Activated CD4-positive, alpha-beta T cell treated with anti-CD3 and anti-CD28 coated beads, Interleukin-2, amount 10 ng/mL, durations not matched to agents 24 days and 14 days (primary cell): ENCODE data around the gene SPSB1. TPM values are rescaled to one million over a fixed set of nuclear protein-coding genes. Genes with fewer than 3 reads are reported as not detected.

ENCODE experiments used
- DNase-seq: peaks from one replicate; pipeline ENCODE4 v3.0.0; 2022
- H3K27ac Mint-ChIP-seq: one replicate; pipeline ENCODE4 v1.8.0; 2022; ENCODE audit warnings: mild to moderate bottlenecking, mixed read lengths
- H3K27me3 Mint-ChIP-seq: one replicate; pipeline ENCODE4 v1.8.0; 2022; ENCODE audit warnings: mixed read lengths
- H3K36me3 Mint-ChIP-seq: one replicate; pipeline ENCODE4 v1.8.0; 2022; ENCODE audit warnings: low read depth, mild to moderate bottlenecking, mixed read lengths
- H3K4me1 Mint-ChIP-seq: one replicate; pipeline ENCODE4 v1.8.0; 2021; ENCODE audit warnings: mixed read lengths
- H3K4me3 Mint-ChIP-seq: one replicate; pipeline ENCODE4 v1.8.0; 2022; ENCODE audit warnings: mild to moderate bottlenecking, moderate library complexity, mixed read lengths
- H3K9me3 Mint-ChIP-seq: one replicate; pipeline ENCODE4 v1.8.0; 2021; ENCODE audit warnings: mixed read lengths
- intact Hi-C: fragments of 100-400 bp; cut with micrococcal nuclease; formaldehyde crosslinking; loops from one replicate; pipeline ENCODE4 v1.15.1; 2023
- total RNA-seq: library from RNA; stranded (reverse); gene quantifications from 2 replicates; pipeline ENCODE4 v1.2.3, GENCODE V29; 2022

Gene SPSB1
- total RNA-seq, 1 donor from 2014 or later, result 6.2 TPM

- H3K27ac Mint-ChIP-seq, result no peak overlapping the region
- H3K27me3 Mint-ChIP-seq, result no peaks in the 10 kb centered on the region
- intact Hi-C loops, result loop anchor here (5.0 kb wide), 1 partner anchor 177 kb away; no protein-coding TSS in a partner anchor
- peaks cover 16% of the 10 kb centered on the region for H3K4me1 Mint-ChIP-seq
- peaks cover 21% of the 10 kb centered on the region for H3K36me3 Mint-ChIP-seq
- H3K9me3 Mint-ChIP-seq, result peaks cover 10% of the 10 kb centered on the region
- H3K4me3 Mint-ChIP-seq, result no peak overlapping the region
- no peak for DNase-seq
Observed at GRCh38 chr1:9265037-9265436, 27.7 kb upstream of the SPSB1 start.

GRCh38 chr1:9265968-9266367 is 26.7 kb upstream of the SPSB1 start:
- H3K4me3 Mint-ChIP-seq, result no peak overlapping the region
- peaks cover 13% of the 10 kb centered on the region for H3K36me3 Mint-ChIP-seq
- intact Hi-C loops, result loop anchor here (2.0 to 5.0 kb wide), 2 partner anchors 27 to 176 kb away; partner anchors contain the start of gene SPSB1
- no peak overlapping the region for H3K27ac Mint-ChIP-seq
- no peaks in the 10 kb centered on the region for H3K27me3 Mint-ChIP-seq
- no peak for DNase-seq
- H3K4me1 Mint-ChIP-seq, result peaks cover 13% of the 10 kb centered on the region
- H3K9me3 Mint-ChIP-seq, result peaks cover 2% of the 10 kb centered on the region

- Mint-ChIP-seq H3K9me3 (no peaks in the 10 kb centered on the region), H3K36me3 (peaks cover 10% of the 10 kb centered on the region), H3K27me3 (no peaks in the 10 kb centered on the region), H3K27ac (no peak overlapping the region), H3K4me3 (no peak overlapping the region), H3K4me1 (peaks cover 10% of the 10 kb centered on the region)
- no peak for DNase-seq
- intact Hi-C loops, result loop anchor here (1.0 to 5.0 kb wide), 4 partner anchors 25 to 224 kb away; partner anchors contain the start of gene SPSB1
Observed at GRCh38 chr1:9267352-9267686, 25.4 kb upstream of the SPSB1 start.

GRCh38 chr1:9267827-9268581 is 24.7 kb upstream of the SPSB1 start:
- intact Hi-C loops, result loop anchor here (1.0 to 5.0 kb wide), 4 partner anchors 25 to 223 kb away; partner anchors contain the start of gene SPSB1
- H3K4me3 Mint-ChIP-seq, result no peak overlapping the region
- no peak overlapping the region for H3K27ac Mint-ChIP-seq
- DNase-seq, result no peak
- peaks cover 10% of the 10 kb centered on the region for H3K4me1 Mint-ChIP-seq
- H3K9me3 Mint-ChIP-seq, result no peaks in the 10 kb centered on the region
- H3K27me3 Mint-ChIP-seq, result no peaks in the 10 kb centered on the region
- peaks cover 10% of the 10 kb centered on the region for H3K36me3 Mint-ChIP-seq

GRCh38 chr1:9269078-9269501 is 23.6 kb upstream of the SPSB1 start:
- no peaks in the 10 kb centered on the region for H3K9me3 Mint-ChIP-seq
- no peak overlapping the region for H3K27ac Mint-ChIP-seq
- H3K4me3 Mint-ChIP-seq, result no peak overlapping the region
- intact Hi-C loops, result loop anchor here (5.0 kb wide), 1 partner anchor 173 kb away; no protein-coding TSS in a partner anchor
- H3K27me3 Mint-ChIP-seq, result no peaks in the 10 kb centered on the region
- DNase-seq, result no peak
- H3K4me1 Mint-ChIP-seq, result peaks cover 10% of the 10 kb centered on the region
- peaks cover 10% of the 10 kb centered on the region for H3K36me3 Mint-ChIP-seq

- intact Hi-C loops, result loop anchor here (5.0 kb wide), 1 partner anchor 173 kb away; no protein-coding TSS in a partner anchor
Observed at GRCh38 chr1:9269721-9270120, 23.0 kb upstream of the SPSB1 start.

GRCh38 chr1:9270290-9270883 is 22.3 kb upstream of the SPSB1 start:
- no peak overlapping the region for H3K27ac Mint-ChIP-seq
- DNase-seq, result no peak
- peaks cover 16% of the 10 kb centered on the region for H3K4me1 Mint-ChIP-seq
- no peaks in the 10 kb centered on the region for H3K27me3 Mint-ChIP-seq
- intact Hi-C loops, result no loop called here
- H3K36me3 Mint-ChIP-seq, result peaks cover 5% of the 10 kb centered on the region
- H3K9me3 Mint-ChIP-seq, result no peaks in the 10 kb centered on the region
- no peak overlapping the region for H3K4me3 Mint-ChIP-seq

More at GRCh38 chr1:9269721-9270120, 23.0 kb upstream of the SPSB1 start:
- peaks cover 10% of the 10 kb centered on the region for H3K4me1 Mint-ChIP-seq
- no peaks in the 10 kb centered on the region for H3K27me3 Mint-ChIP-seq
- H3K27ac Mint-ChIP-seq, result peak overlapping the region; percentile 11
- DNase-seq, result no peak
- peaks cover 8% of the 10 kb centered on the region for H3K36me3 Mint-ChIP-seq
- no peaks in the 10 kb centered on the region for H3K9me3 Mint-ChIP-seq
- H3K4me3 Mint-ChIP-seq, result no peak overlapping the region

- Mint-ChIP-seq H3K27ac (no peak overlapping the region), H3K9me3 (no peaks in the 10 kb centered on the region), H3K36me3 (peaks cover 1% of the 10 kb centered on the region), H3K4me3 (no peak overlapping the region), H3K27me3 (no peaks in the 10 kb centered on the region), H3K4me1 (peaks cover 22% of the 10 kb centered on the region)
- intact Hi-C loops, result no loop called here
- DNase-seq, result no peak
Observed at GRCh38 chr1:9271283-9271682, 21.4 kb upstream of the SPSB1 start.

- H3K27me3 Mint-ChIP-seq, result no peaks in the 10 kb centered on the region
- peaks cover 19% of the 10 kb centered on the region for H3K4me1 Mint-ChIP-seq
- intact Hi-C loops, result no loop called here
- H3K9me3 Mint-ChIP-seq, result no peaks in the 10 kb centered on the region
- H3K27ac Mint-ChIP-seq, result no peak overlapping the region
- no peak overlapping the region for H3K4me3 Mint-ChIP-seq
- H3K36me3 Mint-ChIP-seq, result peaks cover 1% of the 10 kb centered on the region
- DNase-seq, result no peak
Observed at GRCh38 chr1:9271861-9272595, 20.7 kb upstream of the SPSB1 start.

GRCh38 chr1:9273177-9273576 is 19.5 kb upstream of the SPSB1 start:
- no peak overlapping the region for H3K4me3 Mint-ChIP-seq

GRCh38 chr1:9275161-9275560 is 17.5 kb upstream of the SPSB1 start:
- Mint-ChIP-seq H3K27ac (peak overlapping the region; percentile 2), H3K27me3 (no peaks in the 10 kb centered on the region), H3K4me3 (peak overlapping the region; percentile 20), H3K9me3 (no peaks in the 10 kb centered on the region), H3K4me1 (peaks cover 27% of the 10 kb centered on the region), H3K36me3 (no peaks in the 10 kb centered on the region)
- intact Hi-C loops, result loop anchor here (2.0 kb wide), 1 partner anchor 18 kb away; the partner anchor contains the start of gene SPSB1
- DNase-seq, result no peak

More at GRCh38 chr1:9273177-9273576, 19.5 kb upstream of the SPSB1 start:
- H3K36me3 Mint-ChIP-seq, result peaks cover 1% of the 10 kb centered on the region
- H3K4me1 Mint-ChIP-seq, result peaks cover 15% of the 10 kb centered on the region
- no peak for DNase-seq
- H3K9me3 Mint-ChIP-seq, result no peaks in the 10 kb centered on the region
- no peaks in the 10 kb centered on the region for H3K27me3 Mint-ChIP-seq
- intact Hi-C loops, result no loop called here
- H3K27ac Mint-ChIP-seq, result no peak overlapping the region

- Mint-ChIP-seq H3K27ac (peak overlapping the region; percentile 2), H3K27me3 (no peaks in the 10 kb centered on the region)
- intact Hi-C loops, result loop anchor here (2.0 kb wide), 1 partner anchor 17 kb away; the partner anchor contains the start of gene SPSB1
Observed at GRCh38 chr1:9275567-9276034, 17.1 kb upstream of the SPSB1 start.

GRCh38 chr1:9278116-9278515 is 14.6 kb upstream of the SPSB1 start:
- Mint-ChIP-seq H3K27me3 (no peaks in the 10 kb centered on the region), H3K36me3 (peaks cover 2% of the 10 kb centered on the region), H3K4me1 (peaks cover 54% of the 10 kb centered on the region), H3K9me3 (no peaks in the 10 kb centered on the region), H3K4me3 (no peak overlapping the region), H3K27ac (no peak overlapping the region)
- no peak for DNase-seq
- intact Hi-C loops, result no loop called here

More at GRCh38 chr1:9275567-9276034, 17.1 kb upstream of the SPSB1 start:
- H3K4me3 Mint-ChIP-seq, result peak overlapping the region; percentile 20
- no peaks in the 10 kb centered on the region for H3K9me3 Mint-ChIP-seq
- peaks cover 31% of the 10 kb centered on the region for H3K4me1 Mint-ChIP-seq
- no peaks in the 10 kb centered on the region for H3K36me3 Mint-ChIP-seq
- peak; percentile 86 for DNase-seq
